NCI-H2196 (cell line): ENCODE measurements around the gene WDR59.
"Not testable (repeated sequence)": the region's sequence is repeated elsewhere in the genome, so short reads cannot be mapped to it uniquely, and the experiment has no call there.

ENCODE experiments used
- DNase-seq: peaks from one replicate; lab custom pipeline; 2025; ENCODE audit not compliant: unreplicated experiment; lab: John Stamatoyannopoulos, UW

Gene WDR59

DNA sequence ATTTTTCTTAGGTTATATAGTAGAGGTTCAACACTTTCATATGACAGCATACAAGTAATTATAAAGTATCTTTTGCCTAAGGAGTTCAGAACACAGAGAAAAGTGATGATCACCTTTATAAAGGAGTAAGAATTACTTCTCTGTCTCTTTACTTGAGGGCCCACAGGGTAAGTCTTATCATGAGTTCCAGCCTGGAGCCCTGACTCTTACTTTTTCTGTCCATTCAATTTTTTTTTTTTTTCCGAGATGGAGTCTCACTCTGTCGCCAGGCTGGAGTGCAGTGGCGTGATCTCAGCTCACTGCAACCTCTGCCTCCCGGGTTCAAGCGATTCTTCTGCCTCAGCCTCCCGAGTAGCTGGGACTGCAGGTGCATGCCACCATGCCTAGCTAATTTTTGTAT lies 28.2 kb upstream of the WDR59 start:
- not testable (repeated sequence) for DNase-seq

DNA sequence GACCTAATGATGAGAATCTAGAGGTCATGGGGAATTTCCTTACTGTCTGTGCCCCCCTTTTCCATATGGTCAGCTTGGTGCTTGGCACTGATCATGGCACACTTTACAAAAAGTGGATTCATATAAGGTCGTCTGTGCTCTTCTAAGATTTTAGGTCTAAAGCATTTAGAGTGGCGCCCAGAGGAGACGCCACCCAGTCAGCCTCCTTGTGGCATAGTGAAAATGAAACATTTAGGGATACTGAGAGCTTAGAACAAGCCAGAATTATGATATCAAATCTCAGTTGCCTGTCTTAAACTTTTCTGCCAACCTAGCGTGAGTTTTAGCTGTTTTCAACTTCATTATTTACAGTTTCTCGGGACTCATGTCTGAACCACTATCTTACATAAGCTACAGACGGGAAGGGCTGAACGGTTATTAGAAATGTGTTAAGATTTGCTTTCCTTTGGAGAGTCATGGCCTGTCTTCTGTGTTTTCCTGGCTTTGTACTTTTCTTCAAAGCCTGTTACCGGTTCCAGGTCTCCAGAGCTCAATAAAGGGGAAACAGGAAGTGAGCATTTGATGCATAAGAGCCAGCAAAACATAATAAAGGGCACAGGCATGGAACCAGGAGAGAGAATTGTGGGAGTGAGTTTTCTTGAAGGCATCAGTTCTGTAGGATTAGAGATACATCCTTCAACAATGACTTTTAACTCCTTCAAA lies 27.6 kb upstream of the WDR59 start:
- no peak for DNase-seq

DNA sequence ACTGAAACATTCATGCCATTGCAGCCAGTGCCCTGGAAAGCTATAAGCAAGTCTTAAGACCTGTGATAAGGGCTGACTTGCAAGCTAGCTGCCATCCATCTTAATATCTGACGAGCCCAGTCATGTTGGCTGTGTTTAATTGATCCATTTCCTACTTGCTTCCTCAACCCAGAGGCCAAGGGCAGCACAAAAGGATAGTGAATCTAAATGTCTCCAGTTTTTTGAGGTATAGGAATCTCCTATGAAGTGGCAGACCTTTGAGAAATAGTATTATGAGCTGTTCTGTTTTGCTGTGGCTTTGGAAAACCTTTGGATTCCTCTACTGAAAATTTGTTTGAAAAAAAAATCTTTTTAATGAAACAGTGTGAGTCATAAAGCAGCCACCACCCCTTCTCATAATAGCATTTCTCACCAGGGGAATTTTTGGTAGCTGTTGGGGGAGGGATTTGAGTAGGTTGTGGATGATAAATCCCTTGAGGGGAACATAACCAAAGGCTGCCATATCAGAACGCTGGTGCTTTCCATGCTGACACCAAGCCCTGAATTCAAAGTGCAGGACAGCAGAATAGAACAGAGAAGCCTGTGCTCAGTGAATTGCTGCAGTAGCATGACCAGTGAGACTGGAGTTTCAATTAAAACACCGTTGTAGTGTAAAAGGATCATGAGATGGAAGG lies 26.8 kb upstream of the WDR59 start:
- DNase-seq = no peak

GRCh38 chr16:75010427-75010826 lies 25.5 kb upstream of the WDR59 start:
- DNase-seq = no peak

GRCh38 chr16:75007443-75007842 lies 22.5 kb upstream of the WDR59 start:
- DNase-seq = no peak

GRCh38 chr16:75005697-75006096 lies 20.8 kb upstream of the WDR59 start:
- DNase-seq = no peak

GRCh38 chr16:75004460-75004859 lies 19.5 kb upstream of the WDR59 start:
- no peak for DNase-seq

- no peak for DNase-seq
Measured at GRCh38 chr16:75003931-75004330, 19.0 kb upstream of the WDR59 start.

- no peak for DNase-seq
Measured at GRCh38 chr16:75002474-75002873, 17.6 kb upstream of the WDR59 start.

GRCh38 chr16:75000481-75001081 lies 15.7 kb upstream of the WDR59 start:
- no peak for DNase-seq

- no peak for DNase-seq
Measured at GRCh38 chr16:74999609-75000480, 14.9 kb upstream of the WDR59 start.

DNA sequence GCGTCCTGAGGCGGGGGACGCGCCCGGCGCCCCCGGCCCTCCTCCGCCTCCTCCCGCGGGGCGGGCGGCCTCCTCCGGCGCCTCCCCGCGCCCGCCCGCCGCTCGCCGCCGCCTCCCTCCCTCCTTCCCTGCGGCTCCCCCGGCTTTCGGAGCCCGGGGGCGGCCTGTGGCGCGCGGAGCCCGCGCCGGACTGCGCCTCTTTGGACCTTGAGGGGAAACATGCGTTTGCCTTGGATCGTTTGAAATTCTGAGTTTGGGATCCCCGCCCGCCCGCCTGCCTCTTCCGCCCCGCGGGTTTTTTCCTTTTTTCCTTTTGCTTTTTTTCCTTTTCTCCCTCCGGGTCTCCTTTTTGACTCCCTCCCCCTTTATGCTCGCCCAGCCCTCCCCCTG lies 14.3 kb upstream of the WDR59 start:
- DNase-seq = no peak

GRCh38 chr16:74998481-74999218 lies 13.7 kb upstream of the WDR59 start, which contains the start of gene ZNRF1:
Gene ZNRF1 (plus strand): TSS chr16:74999024. CDS start chr16:74999672, 648 bp downstream.
- peak; percentile 67 for DNase-seq

- DNase-seq = no peak
Measured at GRCh38 chr16:74997042-74997491, 12.1 kb upstream of the WDR59 start.

DNA sequence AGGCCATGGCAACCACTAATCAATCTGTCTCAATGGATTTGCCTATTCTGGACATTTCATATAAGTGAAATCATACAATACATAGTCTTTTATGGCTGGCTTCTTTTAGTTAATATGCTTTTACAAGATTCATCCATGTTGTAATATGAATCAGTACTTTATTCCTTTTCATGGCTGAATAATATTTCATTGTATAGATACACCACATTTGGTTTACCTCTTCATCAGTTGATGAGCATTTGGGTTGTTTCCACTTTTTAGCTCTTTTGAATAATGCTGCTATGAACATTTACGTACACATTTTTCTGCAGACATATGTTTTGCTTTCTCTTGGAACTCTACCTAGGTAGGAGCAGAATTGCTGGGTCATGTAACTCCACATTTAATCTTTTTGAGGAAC lies 11.1 kb upstream of the WDR59 start:
- DNase-seq = no peak

- no peak for DNase-seq
Measured at GRCh38 chr16:74991593-74992403, 6.9 kb upstream of the WDR59 start.

- no peak for DNase-seq
Measured at GRCh38 chr16:74991268-74991592, 6.3 kb upstream of the WDR59 start.

DNA sequence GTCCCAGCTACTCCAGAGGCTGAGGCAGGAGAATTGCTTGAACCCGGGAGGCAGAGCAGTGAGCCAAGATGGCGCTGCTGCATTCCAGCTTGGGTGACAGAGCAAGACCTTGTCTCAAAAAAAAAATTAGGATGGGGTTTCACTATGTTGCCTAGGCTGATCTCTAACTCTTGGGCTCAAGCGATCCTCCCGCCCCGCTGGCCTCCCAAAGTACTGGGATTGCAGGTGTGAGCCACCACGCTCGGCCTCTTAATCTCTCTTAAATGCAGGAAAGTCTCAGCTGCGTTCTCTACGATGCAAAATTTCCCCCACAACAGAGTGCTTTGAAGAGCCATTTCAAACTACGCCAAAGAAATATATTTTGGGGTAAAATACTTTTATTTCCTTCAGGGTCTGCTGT lies 5.9 kb upstream of the WDR59 start:
- DNase-seq = no peak

DNA sequence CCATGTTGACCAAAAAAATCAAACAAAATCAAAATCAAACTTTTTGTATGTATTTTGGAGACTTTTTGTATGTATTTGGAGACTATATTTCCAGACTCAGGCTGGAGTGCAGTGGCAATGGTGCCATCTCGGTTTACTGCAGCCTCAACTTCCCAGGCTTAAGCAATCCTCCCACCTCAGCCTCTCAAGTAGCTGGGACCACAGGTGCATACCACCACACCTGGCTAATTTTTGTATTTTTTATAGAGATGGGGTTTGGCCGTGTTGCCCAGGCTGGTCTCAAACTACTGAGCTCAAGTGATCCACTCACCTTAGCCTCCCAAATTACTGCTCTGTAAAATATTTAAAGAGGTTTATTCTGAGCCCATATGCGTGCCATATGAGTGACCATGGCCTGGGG lies 4.9 kb upstream of the WDR59 start:
- DNase-seq = not testable (repeated sequence)
